ENCODE data around the gene ASAP3. TPM values are rescaled to one million over a fixed set of nuclear protein-coding genes. Genes with fewer than 3 reads are reported as not detected.
A peak's percentile ranks its signal among the peaks of the same experiment; 100 is the strongest.

Gene ASAP3
- total and polyA plus RNA-seq, 2 of the 13 experiments (the other 11 are each of a cell fraction or from before 2014, with no cell fraction given): 32.6 to 37.0 TPM

DNA sequence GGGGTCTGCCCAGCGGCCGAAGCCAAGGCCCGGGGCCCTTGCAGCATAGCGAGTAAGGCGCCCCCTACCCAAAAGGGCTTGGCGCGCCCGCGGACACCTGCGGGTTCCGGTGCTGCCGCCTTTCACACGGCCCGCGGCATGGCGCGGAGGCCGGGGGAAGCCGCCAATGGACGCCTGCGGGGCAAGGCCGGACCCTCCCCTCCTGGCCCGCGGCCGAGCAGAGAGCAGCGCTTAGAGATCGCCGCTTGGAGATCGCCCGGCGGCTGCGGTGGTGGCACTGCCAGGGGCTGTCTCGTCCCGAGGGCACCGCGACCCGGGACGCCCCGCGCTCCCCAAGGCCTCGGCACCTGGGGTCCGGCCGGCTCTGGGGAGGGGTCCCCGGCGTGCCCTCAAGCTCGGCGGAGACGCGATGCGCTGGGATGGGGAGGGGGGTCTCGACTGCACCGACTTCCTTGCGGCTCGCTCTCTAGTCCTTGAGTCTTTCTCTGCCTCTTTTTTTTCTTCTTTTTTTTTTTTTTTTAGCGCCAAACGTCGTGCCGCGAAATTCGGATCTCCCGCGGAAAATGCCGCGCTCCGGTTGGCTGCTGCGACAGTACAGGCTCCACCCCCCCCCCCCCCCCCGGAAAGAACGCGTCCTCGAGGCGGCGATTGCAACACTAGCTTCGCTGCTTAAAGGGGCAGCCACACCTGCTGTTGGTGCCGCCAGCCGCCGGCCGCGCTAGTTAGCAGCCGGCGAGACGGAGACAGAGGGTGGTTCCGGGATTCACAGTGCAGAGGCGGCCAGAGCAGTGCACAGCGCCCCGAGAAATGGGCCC lies 47.0 kb upstream of the ASAP3 start, which contains the start of gene E2F2 (continued):
- TF ChIP-seq, protein P1, sequence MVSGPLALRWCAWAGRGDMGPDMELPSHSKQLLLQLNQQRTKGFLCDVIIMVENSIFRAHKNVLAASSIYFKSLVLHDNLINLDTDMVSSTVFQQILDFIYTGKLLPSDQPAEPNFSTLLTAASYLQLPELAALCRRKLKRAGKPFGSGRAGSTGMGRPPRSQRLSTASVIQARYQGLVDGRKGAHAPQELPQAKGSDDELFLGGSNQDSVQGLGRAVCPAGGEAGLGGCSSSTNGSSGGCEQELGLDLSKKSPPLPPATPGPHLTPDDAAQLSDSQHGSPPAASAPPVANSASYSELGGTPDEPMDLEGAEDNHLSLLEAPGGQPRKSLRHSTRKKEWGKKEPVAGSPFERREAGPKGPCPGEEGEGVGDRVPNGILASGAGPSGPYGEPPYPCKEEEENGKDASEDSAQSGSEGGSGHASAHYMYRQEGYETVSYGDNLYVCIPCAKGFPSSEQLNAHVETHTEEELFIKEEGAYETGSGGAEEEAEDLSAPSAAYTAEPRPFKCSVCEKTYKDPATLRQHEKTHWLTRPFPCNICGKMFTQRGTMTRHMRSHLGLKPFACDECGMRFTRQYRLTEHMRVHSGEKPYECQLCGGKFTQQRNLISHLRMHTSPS (CRISPR knock-in tag; IDR thresholded peaks at IDR 0.05; ENCODE audit: low read depth): 0 out of 2 replicates have a peak, but pooled peaks have one; percentile 16
- TF ChIP-seq, protein P2, sequence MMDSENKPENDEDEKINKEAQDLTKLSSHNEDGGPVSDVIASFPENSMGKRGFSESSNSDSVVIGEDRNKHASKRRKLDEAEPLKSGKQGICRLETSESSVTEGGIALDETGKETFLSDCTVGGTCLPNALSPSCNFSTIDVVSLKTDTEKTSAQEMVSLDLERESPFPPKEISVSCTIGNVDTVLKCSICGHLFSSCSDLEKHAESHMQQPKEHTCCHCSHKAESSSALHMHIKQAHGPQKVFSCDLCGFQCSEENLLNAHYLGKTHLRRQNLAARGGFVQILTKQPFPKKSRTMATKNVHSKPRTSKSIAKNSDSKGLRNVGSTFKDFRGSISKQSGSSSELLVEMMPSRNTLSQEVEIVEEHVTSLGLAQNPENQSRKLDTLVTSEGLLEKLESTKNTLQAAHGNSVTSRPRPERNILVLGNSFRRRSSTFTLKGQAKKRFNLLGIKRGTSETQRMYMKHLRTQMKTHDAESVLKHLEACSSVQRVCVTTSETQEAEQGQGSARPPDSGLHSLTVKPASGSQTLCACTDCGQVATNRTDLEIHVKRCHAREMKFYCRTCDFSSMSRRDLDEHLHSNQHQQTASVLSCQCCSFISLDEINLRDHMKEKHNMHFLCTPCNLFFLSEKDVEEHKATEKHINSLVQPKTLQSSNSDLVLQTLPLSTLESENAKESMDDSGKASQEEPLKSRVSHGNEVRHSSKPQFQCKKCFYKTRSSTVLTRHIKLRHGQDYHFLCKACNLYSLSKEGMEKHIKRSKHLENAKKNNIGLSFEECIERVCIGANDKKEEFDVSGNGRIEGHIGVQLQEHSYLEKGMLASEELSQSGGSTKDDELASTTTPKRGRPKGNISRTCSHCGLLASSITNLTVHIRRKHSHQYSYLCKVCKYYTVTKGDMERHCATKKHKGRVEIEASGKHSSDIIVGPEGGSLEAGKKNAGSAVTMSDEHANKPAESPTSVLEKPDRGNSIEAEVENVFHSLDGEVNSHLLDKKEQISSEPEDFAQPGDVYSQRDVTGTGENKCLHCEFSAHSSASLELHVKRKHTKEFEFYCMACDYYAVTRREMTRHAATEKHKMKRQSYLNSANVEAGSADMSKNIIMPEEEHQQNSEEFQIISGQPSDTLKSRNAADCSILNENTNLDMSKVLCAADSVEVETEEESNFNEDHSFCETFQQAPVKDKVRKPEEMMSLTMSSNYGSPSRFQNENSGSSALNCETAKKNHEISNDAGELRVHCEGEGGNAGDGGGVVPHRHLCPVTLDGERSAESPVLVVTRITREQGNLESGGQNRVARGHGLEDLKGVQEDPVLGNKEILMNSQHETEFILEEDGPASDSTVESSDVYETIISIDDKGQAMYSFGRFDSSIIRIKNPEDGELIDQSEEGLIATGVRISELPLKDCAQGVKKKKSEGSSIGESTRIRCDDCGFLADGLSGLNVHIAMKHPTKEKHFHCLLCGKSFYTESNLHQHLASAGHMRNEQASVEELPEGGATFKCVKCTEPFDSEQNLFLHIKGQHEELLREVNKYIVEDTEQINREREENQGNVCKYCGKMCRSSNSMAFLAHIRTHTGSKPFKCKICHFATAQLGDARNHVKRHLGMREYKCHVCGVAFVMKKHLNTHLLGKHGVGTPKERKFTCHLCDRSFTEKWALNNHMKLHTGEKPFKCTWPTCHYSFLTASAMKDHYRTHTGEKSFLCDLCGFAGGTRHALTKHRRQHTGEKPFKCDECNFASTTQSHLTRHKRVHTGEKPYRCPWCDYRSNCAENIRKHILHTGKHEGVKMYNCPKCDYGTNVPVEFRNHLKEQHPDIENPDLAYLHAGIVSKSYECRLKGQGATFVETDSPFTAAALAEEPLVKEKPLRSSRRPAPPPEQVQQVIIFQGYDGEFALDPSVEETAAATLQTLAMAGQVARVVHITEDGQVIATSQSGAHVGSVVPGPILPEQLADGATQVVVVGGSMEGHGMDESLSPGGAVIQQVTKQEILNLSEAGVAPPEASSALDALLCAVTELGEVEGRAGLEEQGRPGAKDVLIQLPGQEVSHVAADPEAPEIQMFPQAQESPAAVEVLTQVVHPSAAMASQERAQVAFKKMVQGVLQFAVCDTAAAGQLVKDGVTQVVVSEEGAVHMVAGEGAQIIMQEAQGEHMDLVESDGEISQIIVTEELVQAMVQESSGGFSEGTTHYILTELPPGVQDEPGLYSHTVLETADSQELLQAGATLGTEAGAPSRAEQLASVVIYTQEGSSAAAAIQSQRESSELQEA (CRISPR knock-in tag; IDR thresholded peaks at IDR 0.05; ENCODE audit: not compliant biosample characterization): no peak
- no peak for TF ChIP-seq ZNF557 (CRISPR knock-in tag; IDR thresholded peaks at IDR 0.05)
- no peak for TF ChIP-seq ZNF260 (CRISPR knock-in tag; IDR thresholded peaks at IDR 0.05; ENCODE audit: borderline replicate concordance, low read depth)
- TF ChIP-seq, protein P3, sequence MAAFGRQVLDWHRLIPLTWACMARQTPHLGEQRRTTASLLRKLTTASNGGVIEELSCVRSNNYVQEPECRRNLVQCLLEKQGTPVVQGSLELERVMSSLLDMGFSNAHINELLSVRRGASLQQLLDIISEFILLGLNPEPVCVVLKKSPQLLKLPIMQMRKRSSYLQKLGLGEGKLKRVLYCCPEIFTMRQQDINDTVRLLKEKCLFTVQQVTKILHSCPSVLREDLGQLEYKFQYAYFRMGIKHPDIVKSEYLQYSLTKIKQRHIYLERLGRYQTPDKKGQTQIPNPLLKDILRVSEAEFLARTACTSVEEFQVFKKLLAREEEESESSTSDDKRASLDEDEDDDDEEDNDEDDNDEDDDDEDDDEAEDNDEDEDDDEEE (CRISPR knock-in tag; IDR thresholded peaks at IDR 0.05): 0 out of 2 replicates have a peak, but pooled peaks have one; percentile 57
- TF ChIP-seq U2AF1 (optimal IDR thresholded peaks at IDR 0.05; ENCODE audit: low read depth, low read length): peak; percentile 38
- no peak for TF ChIP-seq MTF2 (CRISPR knock-in tag; IDR thresholded peaks at IDR 0.05; ENCODE audit: borderline replicate concordance)
- TF ChIP-seq, protein P4, sequence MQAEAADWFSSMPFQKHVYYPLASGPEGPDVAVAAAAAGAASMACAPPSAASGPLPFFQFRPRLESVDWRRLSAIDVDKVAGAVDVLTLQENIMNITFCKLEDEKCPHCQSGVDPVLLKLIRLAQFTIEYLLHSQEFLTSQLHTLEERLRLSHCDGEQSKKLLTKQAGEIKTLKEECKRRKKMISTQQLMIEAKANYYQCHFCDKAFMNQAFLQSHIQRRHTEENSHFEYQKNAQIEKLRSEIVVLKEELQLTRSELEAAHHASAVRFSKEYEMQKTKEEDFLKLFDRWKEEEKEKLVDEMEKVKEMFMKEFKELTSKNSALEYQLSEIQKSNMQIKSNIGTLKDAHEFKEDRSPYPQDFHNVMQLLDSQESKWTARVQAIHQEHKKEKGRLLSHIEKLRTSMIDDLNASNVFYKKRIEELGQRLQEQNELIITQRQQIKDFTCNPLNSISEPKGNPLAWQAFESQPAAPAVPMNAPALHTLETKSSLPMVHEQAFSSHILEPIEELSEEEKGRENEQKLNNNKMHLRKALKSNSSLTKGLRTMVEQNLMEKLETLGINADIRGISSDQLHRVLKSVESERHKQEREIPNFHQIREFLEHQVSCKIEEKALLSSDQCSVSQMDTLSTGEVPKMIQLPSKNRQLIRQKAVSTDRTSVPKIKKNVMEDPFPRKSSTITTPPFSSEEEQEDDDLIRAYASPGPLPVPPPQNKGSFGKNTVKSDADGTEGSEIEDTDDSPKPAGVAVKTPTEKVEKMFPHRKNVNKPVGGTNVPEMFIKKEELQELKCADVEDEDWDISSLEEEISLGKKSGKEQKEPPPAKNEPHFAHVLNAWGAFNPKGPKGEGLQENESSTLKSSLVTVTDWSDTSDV (CRISPR knock-in tag; IDR thresholded peaks at IDR 0.05): 0 out of 2 replicates have a peak, but pooled peaks have one; percentile 57
- no peak for TF ChIP-seq ZNF737 (CRISPR knock-in tag; IDR thresholded peaks at IDR 0.05; ENCODE audit: borderline replicate concordance)
- TF ChIP-seq ZFP90 (CRISPR knock-in tag; IDR thresholded peaks at IDR 0.05; ENCODE audit: borderline replicate concordance): peak; percentile 17; the same call in 1 of the 2 replicates
- no peak for TF ChIP-seq ZNF572 (CRISPR knock-in tag; IDR thresholded peaks at IDR 0.05)
- no peak for TF ChIP-seq TBL1XR1 (IDR thresholded peaks at IDR 0.05; ENCODE audit: borderline replicate concordance, low read length, partially characterized antibody)
- no peak for TF ChIP-seq GATA4 (IDR thresholded peaks at IDR 0.05; ENCODE audit: borderline replicate concordance, low read depth)

Data from HepG2 (cell line).